SK-N-SH (cell line): ENCODE results near the gene LDB2. TPM values are rescaled to one million over a fixed set of nuclear protein-coding genes. Genes with fewer than 3 reads are reported as not detected.

Experiments
- CTCF ChIA-PET: fragments of 300-600, 350-600 bp; formaldehyde crosslinking; extraction: SDS; loops from one replicate; lab custom pipeline; 2021; lab: Yijun Ruan, JAX
- POLR2A ChIA-PET: fragments of 350-600 bp; sonication (Branson Sonifier 250); formaldehyde crosslinking; extraction: SDS; loops from one replicate; lab custom pipeline; 2020; ENCODE audit warnings: antibody characterized with exemption, inconsistent platforms; lab: Yijun Ruan, JAX
- DNase-seq: peaks from one replicate; pipeline ENCODE4 v3.0.0; 2012
- H2AFZ ChIP-seq: fragments of 200-600 bp; sonication (generic); 2 replicates; pipeline ENCODE4 v1.8.1; 2016; ENCODE audit warnings: antibody characterized with exemption, mild to moderate bottlenecking, low read depth
- H3F3A ChIP-seq: fragments of 200-600 bp; sonication (generic); replicated peaks from 2 replicates; pipeline ENCODE3; 2016; ENCODE audit warnings: antibody characterized with exemption, mild to moderate bottlenecking; ENCODE audit not compliant: insufficient read depth
- H3K27ac ChIP-seq, 2 experiments: fragments of 200-500 bp in 1 of 2; fragments of 200-600 bp in 1 of 2; sonication (Bioruptor generic) in 1 of 2; sonication (generic), shearing (Covaris generic) in 1 of 2; 2 replicates each; pipeline versions ENCODE4 v1.5.1 to v1.6.1; 2014 to 2016; ENCODE audit warnings: low read depth in 2 of 2, inconsistent platforms in 1 of 2, low read length in 1 of 2, mild to moderate bottlenecking in 1 of 2, mixed read lengths in 1 of 2
- H3K27me3 ChIP-seq: fragments of 200-600 bp; sonication (generic), shearing (Covaris generic); 2 replicates; pipeline ENCODE4 v1.6.1; 2016; ENCODE audit warnings: mixed run types; ENCODE audit not compliant: insufficient read depth
- H3K36me3 ChIP-seq, 2 experiments: fragments of 200-500 bp in 1 of 2; fragments of 200-600 bp in 1 of 2; sonication (Bioruptor generic) in 1 of 2; sonication (generic) in 1 of 2; replicated peaks in 1 of 2; 2 replicates each; pipeline versions ENCODE3 to v1.5.1; 2014 to 2016; ENCODE audit warnings: low read length in 1 of 2, mild to moderate bottlenecking in 1 of 2; ENCODE audit not compliant: insufficient read depth in 2 of 2, control insufficient read depth in 1 of 2
- H3K4me1 ChIP-seq, 2 experiments: fragments of 200-500 bp in 1 of 2; fragments of 200-600 bp in 1 of 2; sonication (Bioruptor generic) in 1 of 2; sonication (generic), shearing (Covaris generic) in 1 of 2; 2 replicates each; pipeline versions ENCODE4 v1.5.1 to v1.6.1; 2014 to 2016; ENCODE audit warnings: low read depth in 1 of 2, low read length in 1 of 2, mixed run types in 1 of 2; ENCODE audit not compliant: insufficient read depth in 2 of 2, control insufficient read depth in 1 of 2
- H3K4me2 ChIP-seq: fragments of 200-600 bp; sonication (generic), shearing (Covaris generic); 2 replicates; pipeline ENCODE4 v1.6.1; 2017; ENCODE audit warnings: mixed run types
- H3K4me3 ChIP-seq, 2 experiments: fragments of 200-500 bp in 1 of 2; fragments of 200-600 bp in 1 of 2; sonication (Bioruptor generic) in 1 of 2; sonication (generic), shearing (Covaris generic) in 1 of 2; 2 replicates each; pipeline versions ENCODE4 v1.5.1 to v1.8.1; 2014 to 2016; ENCODE audit warnings: low read depth in 2 of 2, inconsistent platforms in 1 of 2, low read length in 1 of 2, mild to moderate bottlenecking in 1 of 2, mixed read lengths in 1 of 2, moderate library complexity in 1 of 2
- H3K79me2 ChIP-seq: fragments of 200-600 bp; sonication (generic); 2 replicates; pipeline ENCODE4 v1.8.1; 2017; ENCODE audit warnings: mild to moderate bottlenecking; ENCODE audit not compliant: insufficient read depth
- H3K9ac ChIP-seq: fragments of 200-600 bp; sonication (generic); 2 replicates; pipeline ENCODE4 v1.6.1; 2017; ENCODE audit warnings: mixed run types
- H3K9me2 ChIP-seq: fragments of 200-600 bp; sonication (generic); 2 replicates; pipeline ENCODE4 v1.6.1; 2017; ENCODE audit warnings: mixed run types
- H3K9me3 ChIP-seq: fragments of 200-600 bp; sonication (generic); 2 replicates; pipeline ENCODE4 v1.6.1; 2017; ENCODE audit warnings: mixed run types, mild to moderate bottlenecking, moderate library complexity
- H4K20me1 ChIP-seq: fragments of 200-600 bp; sonication (generic); 2 replicates; pipeline ENCODE4 v1.6.1; 2017; ENCODE audit warnings: mild to moderate bottlenecking, mixed run types; ENCODE audit not compliant: insufficient read depth
- CTCF ChIP-seq: fragments of 200-600 bp; sonication (generic); IDR thresholded peaks from 2 replicates; pipeline ENCODE4 v1.6.1; 2017; ENCODE audit warnings: antibody characterized with exemption, mild to moderate bottlenecking, moderate library complexity
- EP300 ChIP-seq, 2 experiments: IDR thresholded peaks; 2 replicates each; pipeline versions ENCODE4 v1.4.0 to v1.6.1; 2012; ENCODE audit warnings: borderline replicate concordance in 1 of 2, low read depth in 1 of 2, low read length in 1 of 2
- EZH2phosphoT487 ChIP-seq: fragments of 200-600 bp; sonication (generic); IDR thresholded peaks from 2 replicates; pipeline ENCODE4 v1.6.1; 2017; ENCODE audit warnings: low read depth, mixed run types, mild to moderate bottlenecking, antibody characterized with exemption, moderate library complexity, borderline replicate concordance
- FOSL2 ChIP-seq: IDR thresholded peaks from 2 replicates; pipeline ENCODE4 v1.4.0; 2012; ENCODE audit warnings: low read depth, mild to moderate bottlenecking, moderate library complexity, borderline replicate concordance
- FOXJ3 ChIP-seq: sonication (generic); formaldehyde crosslinking; IDR thresholded peaks from 2 replicates; pipeline ENCODE4 v1.5.1; 2020; ENCODE audit warnings: mild to moderate bottlenecking, missing genetic modification reagents
- GATA2 ChIP-seq: sonication (generic); formaldehyde crosslinking; IDR thresholded peaks from 2 replicates; pipeline ENCODE4 v1.5.0; 2020; ENCODE audit warnings: mild to moderate bottlenecking, missing genetic modification reagents
- IRF3 ChIP-seq: fragments of 150-350 bp; IDR thresholded peaks from 2 replicates; pipeline ENCODE4 v1.6.1; 2016; ENCODE audit warnings: mild to moderate bottlenecking, low read depth, low read length
- JUND ChIP-seq: IDR thresholded peaks from 2 replicates; pipeline ENCODE4 v1.4.0; 2012
- MXI1 ChIP-seq: IDR thresholded peaks from 2 replicates; pipeline ENCODE4 v1.6.1; 2012; ENCODE audit warnings: mild to moderate bottlenecking, low read depth, low read length, improper control_type of control experiment
- NFIC ChIP-seq: IDR thresholded peaks from 2 replicates; pipeline ENCODE4 v1.4.0; 2012; ENCODE audit warnings: borderline replicate concordance
- POLR2AphosphoS5 ChIP-seq: IDR thresholded peaks from 2 replicates; pipeline ENCODE4 v1.6.1; 2012; ENCODE audit warnings: low read depth, low read length
- REST ChIP-seq: IDR thresholded peaks from 2 replicates; pipeline ENCODE4 v1.6.1; 2012; ENCODE audit warnings: mild to moderate bottlenecking, low read depth, low read length, moderate library complexity
- RFX5 ChIP-seq: IDR thresholded peaks from 2 replicates; pipeline ENCODE4 v1.6.1; 2012; ENCODE audit warnings: mild to moderate bottlenecking, improper control_type of control experiment, low read length
- SIN3A ChIP-seq: IDR thresholded peaks from 2 replicates; pipeline ENCODE4 v1.6.1; 2012; ENCODE audit warnings: low read depth, mild to moderate bottlenecking, low read length, moderate library complexity, borderline replicate concordance
- TEAD4 ChIP-seq: IDR thresholded peaks from 2 replicates; pipeline ENCODE4 v1.4.0; 2012; ENCODE audit warnings: mild to moderate bottlenecking, borderline replicate concordance; ENCODE audit not compliant: insufficient read depth
- USF2 ChIP-seq: fragments of 150-350 bp; IDR thresholded peaks from 2 replicates; pipeline ENCODE4 v1.6.1; 2017; ENCODE audit warnings: antibody characterized with exemption, low read length, low read depth, borderline replicate concordance
- WGBS: methylation state at CpG from one replicate; pipeline ENCODE4 v1.1.6; 2017; ENCODE audit warnings: low lambda C conversion rate; 5-methylcytosine and 5-hydroxymethylcytosine counted together
- polyA plus RNA-seq, 3 experiments: library from polyadenylated mRNA; depleted of rRNA; stranded (reverse); fragments of >200 nt; gene quantifications; 2 replicates each; pipeline ENCODE4 v1.2.3, GENCODE V29; 2012

LDB2 gene
- polyA plus RNA-seq, 1 of the 3 experiments (the other 2 are of a cell fraction) = 11.0 TPM

GRCh38 chr4:16791460-16791859 is 107.0 kb downstream of the LDB2 start (continued):
- TF ChIP-seq EZH2phosphoT487 = no peak
- peak in 1 of 2 experiments; percentile 94; a peak in 2 of 4 replicates for TF ChIP-seq EP300 (IDR thresholded peaks at IDR 0.05; ENCODE audit: borderline replicate concordance in 1 of 2, low read depth in 1 of 2, low read length in 1 of 2)
- TF ChIP-seq REST = no peak
- TF ChIP-seq JUND = no peak
- TF ChIP-seq FOSL2 = no peak
- TF ChIP-seq RFX5 = no peak
- no peak for TF ChIP-seq MXI1
- no peak for TF ChIP-seq NFIC
- TF ChIP-seq TEAD4 = no peak
- no peak for TF ChIP-seq IRF3
- TF ChIP-seq, all 33 proteins: peak for 7

- Histone ChIP-seq H3K27ac (no peak overlapping the region), H3K36me3 (no peaks in the 10 kb centered on the region), H3K4me1 (peaks cover 6 to 10% of the 10 kb centered on the region in 2 experiments; a peak in 3 of 4 replicates), H3K79me2 (no peaks in the 10 kb centered on the region), H4K20me1 (no peaks in the 10 kb centered on the region), H3K9ac (no peak overlapping the region), H3K9me2 (no peaks in the 10 kb centered on the region), H3K4me2 (no peak overlapping the region), H3K27me3 (no peaks in the 10 kb centered on the region), H3K4me3 (no peak overlapping the region), H3K9me3 (no peaks in the 10 kb centered on the region), H3F3A (no peaks in the 10 kb centered on the region), H2AFZ (no peak overlapping the region)
- ChIA-PET CTCF (interaction anchor here (1.6 kb wide), 2 partner anchors 17 to 525 kb away, joined by 3 read pairs; no protein-coding TSS in a partner anchor), POLR2A (no interaction called here)
- 90% methylated on average over 8 of the region's 8 CpGs for WGBS
- no peak for DNase-seq
- TF ChIP-seq IRF3 (no peak), FOSL2 (no peak), CTCF (no peak), POLR2AphosphoS5 (no peak), REST (no peak), MXI1 (no peak), SIN3A (no peak), FOXJ3 (CRISPR knock-in tag) (no peak), EZH2phosphoT487 (no peak), USF2 (no peak), GATA2 (CRISPR knock-in tag) (no peak)
These were observed 107.9 kb downstream of the LDB2 start for GRCh38 chr4:16790508-16790907.
